ENCODE data around the gene ARHGEF10L. TPM values are rescaled to one million over a fixed set of nuclear protein-coding genes. Genes with fewer than 3 reads are reported as not detected.
A peak's percentile ranks its signal among the peaks of the same experiment; 100 is the strongest.
"Not testable (repeated sequence)": the region's sequence is repeated elsewhere in the genome, so short reads cannot be mapped to it uniquely, and the experiment has no call there.

The ARHGEF10L gene, protein sequence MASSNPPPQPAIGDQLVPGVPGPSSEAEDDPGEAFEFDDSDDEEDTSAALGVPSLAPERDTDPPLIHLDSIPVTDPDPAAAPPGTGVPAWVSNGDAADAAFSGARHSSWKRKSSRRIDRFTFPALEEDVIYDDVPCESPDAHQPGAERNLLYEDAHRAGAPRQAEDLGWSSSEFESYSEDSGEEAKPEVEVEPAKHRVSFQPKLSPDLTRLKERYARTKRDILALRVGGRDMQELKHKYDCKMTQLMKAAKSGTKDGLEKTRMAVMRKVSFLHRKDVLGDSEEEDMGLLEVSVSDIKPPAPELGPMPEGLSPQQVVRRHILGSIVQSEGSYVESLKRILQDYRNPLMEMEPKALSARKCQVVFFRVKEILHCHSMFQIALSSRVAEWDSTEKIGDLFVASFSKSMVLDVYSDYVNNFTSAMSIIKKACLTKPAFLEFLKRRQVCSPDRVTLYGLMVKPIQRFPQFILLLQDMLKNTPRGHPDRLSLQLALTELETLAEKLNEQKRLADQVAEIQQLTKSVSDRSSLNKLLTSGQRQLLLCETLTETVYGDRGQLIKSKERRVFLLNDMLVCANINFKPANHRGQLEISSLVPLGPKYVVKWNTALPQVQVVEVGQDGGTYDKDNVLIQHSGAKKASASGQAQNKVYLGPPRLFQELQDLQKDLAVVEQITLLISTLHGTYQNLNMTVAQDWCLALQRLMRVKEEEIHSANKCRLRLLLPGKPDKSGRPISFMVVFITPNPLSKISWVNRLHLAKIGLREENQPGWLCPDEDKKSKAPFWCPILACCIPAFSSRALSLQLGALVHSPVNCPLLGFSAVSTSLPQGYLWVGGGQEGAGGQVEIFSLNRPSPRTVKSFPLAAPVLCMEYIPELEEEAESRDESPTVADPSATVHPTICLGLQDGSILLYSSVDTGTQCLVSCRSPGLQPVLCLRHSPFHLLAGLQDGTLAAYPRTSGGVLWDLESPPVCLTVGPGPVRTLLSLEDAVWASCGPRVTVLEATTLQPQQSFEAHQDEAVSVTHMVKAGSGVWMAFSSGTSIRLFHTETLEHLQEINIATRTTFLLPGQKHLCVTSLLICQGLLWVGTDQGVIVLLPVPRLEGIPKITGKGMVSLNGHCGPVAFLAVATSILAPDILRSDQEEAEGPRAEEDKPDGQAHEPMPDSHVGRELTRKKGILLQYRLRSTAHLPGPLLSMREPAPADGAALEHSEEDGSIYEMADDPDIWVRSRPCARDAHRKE (N-terminal part only)
- 10 to 100 TPM; 11.1 to 29.0 (median 26.7) TPM for total RNA-seq (2021; fragmentation: NEBNext Ultra II Directional; extraction: Animal tissue kit (Norgen Biotek cat#: 25700))
- long read RNA-seq, partial matches to known transcripts, result 3 of 3 reads
- long read RNA-seq, other reads (novel, unspliced or antisense), result 0 of 3 reads

DNA sequence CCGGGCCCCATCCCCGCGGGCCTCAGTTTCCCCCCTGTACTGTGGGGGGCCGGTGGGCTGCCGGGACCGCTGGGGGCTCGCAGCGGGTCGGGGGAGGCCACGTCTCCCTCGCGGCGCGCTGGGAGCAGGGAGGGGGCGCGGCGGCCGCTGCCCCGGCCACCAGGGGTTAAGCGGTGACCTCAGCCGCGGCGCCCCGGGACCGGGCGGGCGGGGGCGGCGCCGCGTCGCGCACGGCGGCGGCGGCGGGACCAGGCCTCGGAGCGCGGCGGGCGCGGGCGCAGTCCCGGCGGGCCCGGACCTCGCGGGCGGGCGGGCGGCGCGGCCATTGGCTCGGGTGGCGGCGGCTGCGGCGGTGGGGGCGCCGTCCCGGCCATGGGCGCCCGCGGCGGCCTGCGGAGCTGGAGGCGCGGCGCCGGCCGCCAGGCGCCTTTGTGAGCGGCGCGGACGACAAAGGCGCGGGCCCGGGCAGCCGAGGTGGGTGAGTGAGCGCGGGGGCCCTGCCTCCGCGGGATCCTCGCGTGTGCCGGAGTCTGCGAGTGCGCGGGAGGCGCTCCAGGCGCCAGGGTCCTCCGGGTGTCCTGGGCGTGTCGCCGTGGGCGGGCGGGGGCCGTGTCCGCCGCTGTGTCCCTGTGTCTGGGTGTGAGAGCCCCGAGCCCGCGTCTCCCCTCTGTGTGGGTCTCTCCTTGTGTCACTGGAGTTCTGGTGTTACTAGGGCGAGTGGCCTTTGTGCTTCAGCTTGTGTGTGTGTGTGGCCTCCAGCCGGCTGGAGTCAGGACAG is at the start of gene ARHGEF10L:
Gene ARHGEF10L (plus strand): TSS at position 222 of the 778 bp plus-strand sequence. CDS start 40,898 bp downstream, outside the sequence.
- no peak for DNase-seq
- H3K36me3 Mint-ChIP-seq (ENCODE audit: low read depth), result no peaks in the 10 kb centered on the region
- peaks cover 6% of the 10 kb centered on the region for H3K27me3 Mint-ChIP-seq (ENCODE audit: insufficient read depth)

GRCh38 chr1:17489768-17490417 is 49.6 kb upstream of the ARHGEF10L start:
- not testable (repeated sequence) for H3K27me3 Mint-ChIP-seq (ENCODE audit: insufficient read depth); H3K9me3 Mint-ChIP-seq; H3K36me3 Mint-ChIP-seq (ENCODE audit: low read depth); H3K27ac Mint-ChIP-seq; H3K4me3 Mint-ChIP-seq; DNase-seq
- TF ChIP-seq CTCF (IDR thresholded peaks at IDR 0.05), result peak; percentile 1; the same call in 1 of the 2 replicates
- H3K4me1 Mint-ChIP-seq (ENCODE audit: low read depth), result peaks cover 26% of the 10 kb centered on the region; the same call in 1 of the 2 replicates

More for the DNA sequence above, at the start of gene ARHGEF10L:
- Mint-ChIP-seq H3K9me3 (no peaks in the 10 kb centered on the region), H3K27ac (peak within 1 kb of the TSS; percentile 86), H3K4me1 (ENCODE audit: low read depth) (peaks cover 22% of the 10 kb centered on the region), H3K4me3 (peak within 1 kb of the TSS; percentile 91)
- TF ChIP-seq CTCF (IDR thresholded peaks at IDR 0.05), result no peak

DNA sequence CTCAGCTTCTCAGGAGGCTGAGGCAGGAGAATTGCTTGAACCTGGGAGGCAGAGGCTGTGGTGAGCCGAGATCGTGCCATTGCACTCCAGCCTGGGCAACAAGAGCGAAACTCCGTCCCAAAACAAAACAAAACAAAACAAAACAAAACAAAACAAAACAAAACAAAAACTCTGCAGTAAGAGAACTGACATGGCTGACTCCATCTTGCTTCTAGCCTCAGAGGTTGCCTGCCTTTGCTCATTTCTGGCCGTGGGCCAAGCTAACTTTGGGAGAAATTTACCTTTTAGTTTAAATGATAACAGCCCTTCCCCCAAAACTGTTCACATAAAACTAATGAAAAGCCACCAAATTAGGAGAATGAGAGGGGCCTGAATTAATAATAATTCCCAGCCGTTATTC is 48.8 kb upstream of the ARHGEF10L start:
- H3K36me3 Mint-ChIP-seq (ENCODE audit: low read depth); DNase-seq; H3K27ac Mint-ChIP-seq; H3K4me3 Mint-ChIP-seq; H3K27me3 Mint-ChIP-seq (ENCODE audit: insufficient read depth); H3K9me3 Mint-ChIP-seq: not testable (repeated sequence)
- H3K4me1 Mint-ChIP-seq (ENCODE audit: low read depth), result peaks cover 26% of the 10 kb centered on the region; the same call in 1 of the 2 replicates

DNA sequence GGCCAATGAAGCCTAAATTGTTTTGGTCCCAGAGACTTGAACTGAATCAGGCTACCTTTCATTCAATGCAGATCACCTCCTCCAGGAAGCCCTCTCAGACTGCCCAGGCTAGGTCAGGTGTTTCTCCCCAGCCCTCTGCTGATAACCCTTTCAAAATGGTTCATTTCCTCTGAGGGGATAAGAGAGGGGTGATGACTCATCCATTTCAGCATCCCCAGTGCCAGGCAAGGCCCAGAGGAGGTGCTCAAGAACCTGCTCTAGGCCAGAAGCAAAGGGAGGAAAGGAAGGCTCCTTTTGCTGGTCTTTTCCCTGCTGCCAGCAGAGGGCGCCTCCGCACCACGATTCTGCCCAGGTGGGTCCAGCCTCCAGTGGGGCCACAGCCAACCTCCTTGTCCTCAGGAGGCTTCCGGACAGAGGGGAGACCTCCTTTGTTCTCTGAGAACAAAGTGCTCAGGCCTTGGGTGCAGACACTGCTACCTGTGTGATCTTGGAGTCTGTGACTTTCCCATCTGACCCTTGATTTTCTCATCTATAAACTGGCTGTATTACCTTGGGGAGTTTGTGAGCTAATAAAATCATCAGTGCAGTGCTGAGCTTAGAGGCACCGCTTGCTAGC is 45.3 kb upstream of the ARHGEF10L start:
- Mint-ChIP-seq H3K27me3 (ENCODE audit: insufficient read depth) (peaks cover 14% of the 10 kb centered on the region), H3K4me1 (ENCODE audit: low read depth) (peaks cover 16% of the 10 kb centered on the region; the same call in 1 of the 2 replicates), H3K4me3 (no peak overlapping the region), H3K27ac (no peak overlapping the region), H3K9me3 (no peaks in the 10 kb centered on the region), H3K36me3 (ENCODE audit: low read depth) (no peaks in the 10 kb centered on the region)
- TF ChIP-seq CTCF (IDR thresholded peaks at IDR 0.05), result peak; percentile 98
- peak; percentile 77 for DNase-seq

- peaks cover 14% of the 10 kb centered on the region for H3K27me3 Mint-ChIP-seq (ENCODE audit: insufficient read depth)
These were observed 43.1 kb upstream of the ARHGEF10L start for GRCh38 chr1:17496419-17496818.

More at GRCh38 chr1:17496419-17496818, 43.1 kb upstream of the ARHGEF10L start:
- Mint-ChIP-seq H3K4me1 (ENCODE audit: low read depth) (peaks cover 13% of the 10 kb centered on the region; the same call in 1 of the 2 replicates), H3K4me3 (no peak overlapping the region), H3K27ac (no peak overlapping the region), H3K36me3 (ENCODE audit: low read depth) (no peaks in the 10 kb centered on the region), H3K9me3 (no peaks in the 10 kb centered on the region)
- no peak for TF ChIP-seq CTCF (IDR thresholded peaks at IDR 0.05)
- no peak for DNase-seq

Data from HFFc6 (cell line).